ENCODE results near the gene HDLBP. TPM values are rescaled to one million over a fixed set of nuclear protein-coding genes. Genes with fewer than 3 reads are reported as not detected.

Gene HDLBP
- total and polyA plus RNA-seq, 4 donors = 220 to 476 (median 318) TPM

GRCh38 chr2:241216211-241216761, 99.2 kb downstream of the HDLBP start:
- ATAC-seq (ENCODE audit: low FRiP score) = no peak
- intact Hi-C loops (cut with DNase I) = no loop called here
- no peak overlapping the region for H3K27ac ChIP-seq (ENCODE audit: low read depth in 1 of 2, low read length in 2 of 2)

GRCh38 chr2:241215421-241215820, 100.1 kb downstream of the HDLBP start:
- H3K4me1 ChIP-seq (ENCODE audit: control insufficient read depth in 1 of 2, insufficient read depth in 2 of 2, low read length in 2 of 2) = no peaks in the 10 kb centered on the region
- no peaks in the 10 kb centered on the region for H3K27me3 ChIP-seq (ENCODE audit: control insufficient read depth in 1 of 2, insufficient read depth in 2 of 2, low read length in 1 of 2)
- ATAC-seq (ENCODE audit: low FRiP score) (no peak), DNase-seq (no peak)
- 59 to 67% methylated on average over 9 of the region's 9 CpGs for WGBS, 2 donors
- no peak overlapping the region for H3K27ac ChIP-seq (ENCODE audit: low read depth in 1 of 2, low read length in 2 of 2)
- intact Hi-C loops (cut with DNase I) = no loop called here
- no peaks in the 10 kb centered on the region for H3K36me3 ChIP-seq (ENCODE audit: control insufficient read depth in 1 of 2, insufficient read depth in 2 of 2, low read length in 1 of 2)
- H3K9me3 ChIP-seq (ENCODE audit: control insufficient read depth, low read length) = no peaks in the 10 kb centered on the region
- no peak overlapping the region for H3K4me3 ChIP-seq (ENCODE audit: low read length in 2 of 2)

More at GRCh38 chr2:241216211-241216761, 99.2 kb downstream of the HDLBP start:
- Histone ChIP-seq H3K9me3 (ENCODE audit: control insufficient read depth, low read length) (no peaks in the 10 kb centered on the region), H3K4me1 (ENCODE audit: control insufficient read depth in 1 of 2, insufficient read depth in 2 of 2, low read length in 2 of 2) (no peaks in the 10 kb centered on the region), H3K36me3 (ENCODE audit: control insufficient read depth in 1 of 2, insufficient read depth in 2 of 2, low read length in 1 of 2) (no peaks in the 10 kb centered on the region), H3K27me3 (ENCODE audit: control insufficient read depth in 1 of 2, insufficient read depth in 2 of 2, low read length in 1 of 2) (no peaks in the 10 kb centered on the region), H3K4me3 (ENCODE audit: low read length in 2 of 2) (no peak overlapping the region)
- WGBS, 2 donors = 51 to 59% methylated on average over 13 to 14 of the region's 14 CpGs
- no peak for DNase-seq

GRCh38 chr2:241214766-241215165, 100.7 kb downstream of the HDLBP start:
- Histone ChIP-seq H3K27me3 (ENCODE audit: control insufficient read depth in 1 of 2, insufficient read depth in 2 of 2, low read length in 1 of 2) (no peaks in the 10 kb centered on the region), H3K4me3 (ENCODE audit: low read length in 2 of 2) (no peak overlapping the region), H3K27ac (ENCODE audit: low read depth in 1 of 2, low read length in 2 of 2) (no peak overlapping the region), H3K4me1 (ENCODE audit: control insufficient read depth in 1 of 2, insufficient read depth in 2 of 2, low read length in 2 of 2) (no peaks in the 10 kb centered on the region), H3K36me3 (ENCODE audit: control insufficient read depth in 1 of 2, insufficient read depth in 2 of 2, low read length in 1 of 2) (no peaks in the 10 kb centered on the region), H3K9me3 (ENCODE audit: control insufficient read depth, low read length) (no peaks in the 10 kb centered on the region)
- 82 to 93% methylated on average over 10 to 12 of the region's 12 CpGs for WGBS, 2 donors
- DNase-seq = no peak
- no peak for ATAC-seq (ENCODE audit: low FRiP score)
- intact Hi-C loops (cut with DNase I) = no loop called here

- intact Hi-C loops (cut with DNase I) = no loop called here
- WGBS, 2 donors = 62 to 63% methylated on average over 10 of the region's 10 CpGs
These were observed 101.3 kb downstream of the HDLBP start for GRCh38 chr2:241214209-241214608.

GRCh38 chr2:241213567-241213966, 101.9 kb downstream of the HDLBP start:
- 59 to 72% methylated on average over 7 of the region's 7 CpGs for WGBS, 2 donors
- no peak for ATAC-seq (ENCODE audit: low FRiP score)
- Histone ChIP-seq H3K36me3 (ENCODE audit: control insufficient read depth in 1 of 2, insufficient read depth in 2 of 2, low read length in 1 of 2) (no peaks in the 10 kb centered on the region), H3K9me3 (ENCODE audit: control insufficient read depth, low read length) (no peaks in the 10 kb centered on the region), H3K4me1 (ENCODE audit: control insufficient read depth in 1 of 2, insufficient read depth in 2 of 2, low read length in 2 of 2) (no peaks in the 10 kb centered on the region), H3K4me3 (ENCODE audit: low read length in 2 of 2) (no peak overlapping the region), H3K27me3 (ENCODE audit: control insufficient read depth in 1 of 2, insufficient read depth in 2 of 2, low read length in 1 of 2) (no peaks in the 10 kb centered on the region), H3K27ac (ENCODE audit: low read depth in 1 of 2, low read length in 2 of 2) (no peak overlapping the region)
- intact Hi-C loops (cut with DNase I) = no loop called here
- no peak for DNase-seq

More at GRCh38 chr2:241214209-241214608, 101.3 kb downstream of the HDLBP start:
- Histone ChIP-seq H3K36me3 (ENCODE audit: control insufficient read depth in 1 of 2, insufficient read depth in 2 of 2, low read length in 1 of 2) (no peaks in the 10 kb centered on the region), H3K27ac (ENCODE audit: low read depth in 1 of 2, low read length in 2 of 2) (no peak overlapping the region), H3K27me3 (ENCODE audit: control insufficient read depth in 1 of 2, insufficient read depth in 2 of 2, low read length in 1 of 2) (no peaks in the 10 kb centered on the region), H3K4me3 (ENCODE audit: low read length in 2 of 2) (no peak overlapping the region), H3K4me1 (ENCODE audit: control insufficient read depth in 1 of 2, insufficient read depth in 2 of 2, low read length in 2 of 2) (no peaks in the 10 kb centered on the region), H3K9me3 (ENCODE audit: control insufficient read depth, low read length) (no peaks in the 10 kb centered on the region)
- ATAC-seq (ENCODE audit: low FRiP score) = no peak
- no peak for DNase-seq

GRCh38 chr2:241213041-241213440, 102.4 kb downstream of the HDLBP start:
- H3K4me1 ChIP-seq (ENCODE audit: control insufficient read depth in 1 of 2, insufficient read depth in 2 of 2, low read length in 2 of 2) = no peaks in the 10 kb centered on the region
- DNase-seq = no peak
- no peak overlapping the region for H3K4me3 ChIP-seq (ENCODE audit: low read length in 2 of 2)
- ATAC-seq (ENCODE audit: low FRiP score) = no peak
- intact Hi-C loops (cut with DNase I) = no loop called here
- no peak overlapping the region for H3K27ac ChIP-seq (ENCODE audit: low read depth in 1 of 2, low read length in 2 of 2)
- H3K27me3 ChIP-seq (ENCODE audit: control insufficient read depth in 1 of 2, insufficient read depth in 2 of 2, low read length in 1 of 2) = no peaks in the 10 kb centered on the region
- no peaks in the 10 kb centered on the region for H3K36me3 ChIP-seq (ENCODE audit: control insufficient read depth in 1 of 2, insufficient read depth in 2 of 2, low read length in 1 of 2)
- 63 to 70% methylated on average over 13 of the region's 13 CpGs for WGBS, 2 donors
- no peaks in the 10 kb centered on the region for H3K9me3 ChIP-seq (ENCODE audit: control insufficient read depth, low read length)

- no peaks in the 10 kb centered on the region for H3K27me3 ChIP-seq (ENCODE audit: control insufficient read depth in 1 of 2, insufficient read depth in 2 of 2, low read length in 1 of 2)
- DNase-seq (no peak), ATAC-seq (ENCODE audit: low FRiP score) (no peak)
- H3K9me3 ChIP-seq (ENCODE audit: control insufficient read depth, low read length) = no peaks in the 10 kb centered on the region
- H3K4me1 ChIP-seq (ENCODE audit: control insufficient read depth in 1 of 2, insufficient read depth in 2 of 2, low read length in 2 of 2) = no peaks in the 10 kb centered on the region
- intact Hi-C loops (cut with DNase I) = no loop called here
- H3K4me3 ChIP-seq (ENCODE audit: low read length in 2 of 2) = no peak overlapping the region
- 35 to 41% methylated on average over 2 of the region's 2 CpGs for WGBS, 2 donors
- H3K36me3 ChIP-seq (ENCODE audit: control insufficient read depth in 1 of 2, insufficient read depth in 2 of 2, low read length in 1 of 2) = no peaks in the 10 kb centered on the region
- no peak overlapping the region for H3K27ac ChIP-seq (ENCODE audit: low read depth in 1 of 2, low read length in 2 of 2)
These were observed 104.2 kb downstream of the HDLBP start for GRCh38 chr2:241211276-241211675.

GRCh38 chr2:241209271-241209670, 106.2 kb downstream of the HDLBP start:
- Histone ChIP-seq H3K4me3 (ENCODE audit: low read length in 2 of 2) (no peak overlapping the region), H3K9me3 (ENCODE audit: control insufficient read depth, low read length) (no peaks in the 10 kb centered on the region), H3K27ac (ENCODE audit: low read depth in 1 of 2, low read length in 2 of 2) (no peak overlapping the region), H3K4me1 (ENCODE audit: control insufficient read depth in 1 of 2, insufficient read depth in 2 of 2, low read length in 2 of 2) (no peaks in the 10 kb centered on the region), H3K27me3 (ENCODE audit: control insufficient read depth in 1 of 2, insufficient read depth in 2 of 2, low read length in 1 of 2) (no peaks in the 10 kb centered on the region), H3K36me3 (ENCODE audit: control insufficient read depth in 1 of 2, insufficient read depth in 2 of 2, low read length in 1 of 2) (no peaks in the 10 kb centered on the region)
- DNase-seq = no peak
- WGBS, 2 donors = 84 to 87% methylated on average over 33 of the region's 33 CpGs
- intact Hi-C loops (cut with DNase I) = no loop called here
- no peak for ATAC-seq (ENCODE audit: low FRiP score)

GRCh38 chr2:241208058-241208457, 107.4 kb downstream of the HDLBP start:
- ATAC-seq (ENCODE audit: low FRiP score) = no peak
- no peaks in the 10 kb centered on the region for H3K4me1 ChIP-seq (ENCODE audit: control insufficient read depth in 1 of 2, insufficient read depth in 2 of 2, low read length in 2 of 2)
- H3K27me3 ChIP-seq (ENCODE audit: control insufficient read depth in 1 of 2, insufficient read depth in 2 of 2, low read length in 1 of 2) = no peaks in the 10 kb centered on the region
- no peaks in the 10 kb centered on the region for H3K36me3 ChIP-seq (ENCODE audit: control insufficient read depth in 1 of 2, insufficient read depth in 2 of 2, low read length in 1 of 2)
- intact Hi-C loops (cut with DNase I) = no loop called here
- no peak overlapping the region for H3K27ac ChIP-seq (ENCODE audit: low read depth in 1 of 2, low read length in 2 of 2)
- H3K4me3 ChIP-seq (ENCODE audit: low read length in 2 of 2) = no peak overlapping the region
- 39 to 48% methylated on average over 6 of the region's 6 CpGs for WGBS, 2 donors
- H3K9me3 ChIP-seq (ENCODE audit: control insufficient read depth, low read length) = no peaks in the 10 kb centered on the region
- DNase-seq = no peak
